Neuronal stem cell (in vitro differentiated cells): ENCODE results near the gene PLEKHH3.
"Not testable (repeated sequence)": the region's sequence is repeated elsewhere in the genome, so short reads cannot be mapped to it uniquely, and the experiment has no call there.

ENCODE experiments used
- DNase-seq: peaks from one replicate; pipeline ENCODE4 v3.0.0-alpha.2; 2013; ENCODE audit warnings: low spot score
- H2AFZ ChIP-seq: one replicate; pipeline ENCODE4 v1.6.1; 2013; ENCODE audit warnings: mild to moderate bottlenecking, low read length, inconsistent platforms
- H2AK5ac ChIP-seq: 2 replicates; pipeline ENCODE4 v1.6.1; 2013; ENCODE audit warnings: low read depth, mild to moderate bottlenecking, inconsistent platforms, low read length, moderate library complexity, mixed read lengths
- H2BK120ac ChIP-seq: 2 replicates; pipeline ENCODE4 v1.6.1; 2013; ENCODE audit warnings: low read depth, mild to moderate bottlenecking, inconsistent platforms, low read length, moderate library complexity, mixed read lengths
- H2BK12ac ChIP-seq: one replicate; pipeline ENCODE4 v1.6.1; 2013; ENCODE audit warnings: low read length, inconsistent platforms
- H2BK15ac ChIP-seq: 2 replicates; pipeline ENCODE4 v1.6.1; 2013; ENCODE audit warnings: mild to moderate bottlenecking, low read length, inconsistent platforms, mixed read lengths
- H2BK5ac ChIP-seq: one replicate; pipeline ENCODE4 v1.6.1; 2013; ENCODE audit warnings: inconsistent platforms, mild to moderate bottlenecking, low read length, moderate library complexity
- H3K14ac ChIP-seq: one replicate; pipeline ENCODE4 v1.6.1; 2013; ENCODE audit warnings: low read length, inconsistent platforms
- H3K18ac ChIP-seq: 2 replicates; pipeline ENCODE4 v1.6.1; 2013; ENCODE audit warnings: low read length, inconsistent platforms
- H3K23ac ChIP-seq: 2 replicates; pipeline ENCODE4 v1.6.1; 2013; ENCODE audit warnings: low read depth, mild to moderate bottlenecking, mixed read lengths, low read length, inconsistent platforms; ENCODE audit not compliant: poor library complexity
- H3K27ac ChIP-seq: replicated peaks from 3 replicates; pipeline ENCODE4 v1.5.1; 2013; ENCODE audit warnings: low read length, inconsistent platforms
- H3K27me3 ChIP-seq, 3 experiments: 2 replicates each; pipeline ENCODE4 v1.6.1; 2013; ENCODE audit warnings: low read length in 3 of 3, mild to moderate bottlenecking in 2 of 3, inconsistent platforms in 1 of 3, low read depth in 1 of 3, mixed read lengths in 1 of 3, moderate library complexity in 1 of 3; ENCODE audit not compliant: control insufficient read depth in 3 of 3, insufficient read depth in 3 of 3
- H3K36me3 ChIP-seq, 2 donors: replicated peaks in 1 of 2; 2 replicates each; pipeline ENCODE4 v1.6.1; 2013; ENCODE audit warnings: low read length in 2 of 2; ENCODE audit not compliant: control insufficient read depth in 2 of 2, insufficient read depth in 2 of 2
- H3K4ac ChIP-seq: 2 replicates; pipeline ENCODE4 v1.6.1; 2013; ENCODE audit warnings: inconsistent platforms, mild to moderate bottlenecking, low read length, moderate library complexity
- H3K4me1 ChIP-seq, 2 donors: 1 replicate in 1 of 2; 2 replicates in 1 of 2; pipeline ENCODE4 v1.6.1; 2013; ENCODE audit warnings: low read length in 2 of 2, low read depth in 1 of 2; ENCODE audit not compliant: control insufficient read depth in 2 of 2, insufficient read depth in 1 of 2
- H3K4me2 ChIP-seq: one replicate; pipeline ENCODE4 v1.6.1; 2013; ENCODE audit warnings: mild to moderate bottlenecking, low read length, inconsistent platforms; ENCODE audit not compliant: insufficient read depth, poor library complexity, severe bottlenecking
- H3K4me3 ChIP-seq, 2 donors: 2 replicates each; pipeline ENCODE4 v1.5.1; 2013; ENCODE audit warnings: low read length in 2 of 2, mild to moderate bottlenecking in 2 of 2, inconsistent platforms in 1 of 2, moderate library complexity in 1 of 2
- H3K79me1 ChIP-seq: one replicate; pipeline ENCODE4 v1.6.1; 2013; ENCODE audit warnings: low read depth, mild to moderate bottlenecking, inconsistent platforms, low read length, moderate library complexity
- H3K9ac ChIP-seq: one replicate; pipeline ENCODE4 v1.6.1; 2013; ENCODE audit warnings: mild to moderate bottlenecking, low read depth, low read length, inconsistent platforms; ENCODE audit not compliant: poor library complexity
- H3K9me3 ChIP-seq, 2 donors: replicated peaks in 1 of 2; 2 replicates each; pipeline versions ENCODE3 to v1.6.1; 2013; ENCODE audit warnings: low read length in 2 of 2, mild to moderate bottlenecking in 2 of 2, inconsistent platforms in 1 of 2, low read depth in 1 of 2, mixed read lengths in 1 of 2, moderate library complexity in 1 of 2; ENCODE audit not compliant: control insufficient read depth in 2 of 2, insufficient read depth in 1 of 2
- H4K8ac ChIP-seq: one replicate; pipeline ENCODE4 v1.6.1; 2013; ENCODE audit warnings: low read depth, mild to moderate bottlenecking, inconsistent platforms, low read length, moderate library complexity
- H4K91ac ChIP-seq: one replicate; pipeline ENCODE4 v1.6.1; 2013; ENCODE audit warnings: low read length, low read depth, mild to moderate bottlenecking, inconsistent platforms; ENCODE audit not compliant: poor library complexity
- WGBS, 2 donors: extraction: QIAGEN DNeasy Blood & Tissue Kit; methylation state at CpG; one replicate each; pipeline ENCODE4 v1.1.7; 2013; ENCODE audit warnings: missing lambda C conversion rate in 2 of 2, mixed read lengths in 1 of 2; ENCODE audit not compliant: insufficient read length in 2 of 2, insufficient replicate concordance in 1 of 2; ENCODE audit errors: extremely low coverage in 2 of 2; 5-methylcytosine and 5-hydroxymethylcytosine counted together

The PLEKHH3 gene

DNA sequence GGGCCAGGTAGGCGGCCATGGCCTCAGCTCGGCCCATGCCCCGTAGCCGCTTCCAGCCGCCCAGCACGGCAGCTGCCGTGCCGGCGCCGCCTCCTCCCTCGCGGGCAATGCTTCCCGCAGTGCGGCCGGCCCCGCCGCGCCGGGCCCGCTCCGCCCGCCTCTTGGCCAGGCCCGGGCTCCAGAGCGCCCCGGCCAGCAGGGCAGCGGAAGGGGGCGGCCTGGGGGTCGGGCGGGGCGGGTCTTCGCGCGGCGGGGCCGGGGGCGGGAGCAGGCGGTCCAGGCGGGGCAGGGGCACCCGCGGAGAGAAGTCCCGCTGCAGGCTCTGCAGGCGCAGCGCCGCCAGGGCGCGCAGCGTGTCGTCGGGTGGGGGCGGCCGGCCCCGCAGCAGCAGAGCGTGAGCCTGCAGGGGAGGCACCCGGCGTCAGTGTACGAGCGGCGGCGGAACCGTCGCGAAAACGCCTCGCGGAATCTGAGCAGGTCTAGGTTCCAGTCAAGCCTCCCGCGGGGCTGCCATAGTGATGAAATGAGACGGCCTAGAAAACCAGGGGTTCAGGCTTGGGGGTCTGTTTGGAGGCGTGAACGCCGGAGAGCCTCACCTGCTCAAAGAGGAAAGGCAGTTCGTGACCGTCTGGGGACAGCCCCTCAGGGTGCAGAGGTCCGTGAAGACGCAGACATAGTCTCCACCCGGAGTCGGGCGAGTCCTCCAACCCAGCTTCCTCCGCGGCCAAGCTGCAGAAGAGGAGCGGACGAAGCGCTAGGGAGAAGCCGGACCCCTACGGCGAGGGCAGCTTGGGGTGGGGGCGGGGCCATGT is 6.6 kb downstream of the PLEKHH3 start:
- Histone ChIP-seq H2BK120ac (no peak overlapping the region), H3K4me2 (peak overlapping the region; percentile 93), H3K9me3 (peaks cover 0 to 2% of the 10 kb centered on the region in 2 donors), H3K23ac (peak overlapping the region; percentile 65), H3K18ac (peak overlapping the region; percentile 95), H3K9ac (peak overlapping the region; percentile 91), H2BK12ac (peak overlapping the region; percentile 41), H4K8ac (peak overlapping the region; percentile 43), H4K91ac (no peak overlapping the region), H2BK15ac (peak overlapping the region; percentile 55), H2AK5ac (peak overlapping the region; percentile 84), H3K4me1 (peaks cover 6 to 31% of the 10 kb centered on the region in 2 donors), H2BK5ac (no peak overlapping the region), H3K4ac (no peak overlapping the region), H3K14ac (no peak overlapping the region), H3K4me3 (peak overlapping the region in 1 of 2 donors; percentile 76), H2AFZ (no peak overlapping the region), H3K36me3 (peaks cover 13 to 80% of the 10 kb centered on the region in 2 donors), H3K27me3 (peaks cover 0 to 46% (median 4%) of the 10 kb centered on the region in 3 experiments), H3K27ac (no peak overlapping the region), H3K79me1 (peaks cover 8% of the 10 kb centered on the region)
- no CpG with 5 or more reads among the region's 87 CpGs for WGBS, 2 donors
- DNase-seq: no peak

DNA sequence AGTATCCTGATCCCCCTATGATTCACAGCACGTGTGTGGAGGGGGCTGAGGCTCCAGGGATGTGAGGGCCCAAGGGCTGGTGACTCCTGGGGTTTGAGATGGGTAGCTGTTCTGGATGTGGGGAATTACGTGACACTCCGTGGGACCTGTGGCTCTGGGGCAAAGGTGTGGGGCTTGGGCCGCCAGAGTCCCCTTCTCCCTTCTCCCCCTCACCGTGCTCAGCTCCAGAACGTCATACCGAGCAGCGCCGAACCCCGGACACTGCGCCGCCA is 7.2 kb downstream of the PLEKHH3 start:
- DNase-seq: no peak
- Histone ChIP-seq H4K91ac (no peak overlapping the region), H2BK5ac (no peak overlapping the region), H3K9ac (peak overlapping the region; percentile 91), H3K4me3 (peak overlapping the region in 1 of 2 donors; percentile 69), H3K27me3 (peaks cover 0 to 40% (median 3%) of the 10 kb centered on the region in 3 experiments), H2AFZ (no peak overlapping the region), H2BK15ac (peak overlapping the region; percentile 55), H3K23ac (no peak overlapping the region), H3K27ac (no peak overlapping the region), H4K8ac (no peak overlapping the region), H3K36me3 (peaks cover 13 to 80% of the 10 kb centered on the region in 2 donors), H3K4me2 (peak overlapping the region; percentile 93), H2BK120ac (no peak overlapping the region), H3K18ac (peak overlapping the region; percentile 95), H2BK12ac (no peak overlapping the region), H3K4ac (no peak overlapping the region), H3K9me3 (peaks cover 0 to 2% of the 10 kb centered on the region in 2 donors), H3K4me1 (peaks cover under 1 to 26% of the 10 kb centered on the region in 2 donors), H3K14ac (no peak overlapping the region), H2AK5ac (peak overlapping the region; percentile 3), H3K79me1 (peaks cover 6% of the 10 kb centered on the region)
- no CpG with 5 or more reads among the region's 12 CpGs for WGBS, 2 donors

DNA sequence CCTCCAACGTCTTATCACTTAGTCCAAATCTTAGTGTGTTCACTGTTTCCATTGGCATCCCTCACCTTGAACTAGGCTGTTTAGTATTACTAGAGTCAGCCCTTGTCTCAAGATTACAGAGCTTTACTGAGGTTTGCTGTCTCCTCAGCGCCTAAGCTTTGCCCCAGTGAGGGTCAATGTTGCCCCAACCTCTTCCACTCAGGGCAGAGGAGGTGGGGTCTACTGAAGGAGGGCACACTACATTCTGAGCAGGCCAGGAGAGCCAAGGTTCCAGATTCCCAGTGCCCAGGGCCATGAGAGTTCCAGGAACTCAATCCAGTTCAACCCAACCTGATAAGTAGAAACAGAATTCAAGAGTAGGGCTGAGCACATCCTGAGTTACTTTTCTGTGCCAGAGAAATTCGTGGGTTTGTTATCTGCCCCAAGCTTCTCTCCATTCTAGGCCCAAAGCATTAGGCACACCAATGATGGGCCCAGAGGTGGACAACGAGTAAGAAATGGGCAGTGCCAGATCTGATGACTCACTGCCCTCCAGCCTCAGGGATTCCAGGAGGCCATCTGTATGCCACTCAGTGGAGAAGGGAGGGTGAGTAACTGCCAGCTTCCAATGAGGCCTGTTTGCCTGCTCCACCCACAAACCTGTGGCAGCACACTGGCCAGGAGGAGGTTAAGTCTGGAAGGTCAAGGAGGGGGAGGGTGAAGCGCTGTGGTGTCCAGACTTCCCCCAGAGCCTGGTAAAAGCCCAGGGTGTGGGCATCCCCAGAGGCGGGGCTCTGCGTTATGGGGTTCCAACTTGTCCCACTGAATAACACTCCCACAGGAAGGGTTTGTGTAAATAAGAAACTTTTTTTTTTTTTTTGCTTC is 9.5 kb downstream of the PLEKHH3 start:
- Histone ChIP-seq H3K27ac (no peak overlapping the region), H3K14ac (no peak overlapping the region), H2BK15ac (no peak overlapping the region), H3K4me3 (no peak overlapping the region), H3K4ac (no peak overlapping the region), H3K23ac (no peak overlapping the region), H4K8ac (no peak overlapping the region), H3K4me2 (no peak overlapping the region), H3K36me3 (peaks cover 8 to 80% of the 10 kb centered on the region in 2 donors), H3K9ac (no peak overlapping the region), H3K27me3 (peaks cover 0 to 19% (median 3%) of the 10 kb centered on the region in 3 experiments), H2BK12ac (no peak overlapping the region), H3K9me3 (peaks cover 0 to 2% of the 10 kb centered on the region in 2 donors), H4K91ac (no peak overlapping the region), H2AK5ac (no peak overlapping the region), H3K79me1 (peaks cover 3% of the 10 kb centered on the region), H3K4me1 (peaks cover 0 to 20% of the 10 kb centered on the region in 2 donors), H2BK120ac (no peak overlapping the region), H3K18ac (no peak overlapping the region), H2AFZ (no peak overlapping the region), H2BK5ac (no peak overlapping the region)
- DNase-seq: no peak
- no CpG with 5 or more reads among the region's 7 CpGs for WGBS, 2 donors

DNA sequence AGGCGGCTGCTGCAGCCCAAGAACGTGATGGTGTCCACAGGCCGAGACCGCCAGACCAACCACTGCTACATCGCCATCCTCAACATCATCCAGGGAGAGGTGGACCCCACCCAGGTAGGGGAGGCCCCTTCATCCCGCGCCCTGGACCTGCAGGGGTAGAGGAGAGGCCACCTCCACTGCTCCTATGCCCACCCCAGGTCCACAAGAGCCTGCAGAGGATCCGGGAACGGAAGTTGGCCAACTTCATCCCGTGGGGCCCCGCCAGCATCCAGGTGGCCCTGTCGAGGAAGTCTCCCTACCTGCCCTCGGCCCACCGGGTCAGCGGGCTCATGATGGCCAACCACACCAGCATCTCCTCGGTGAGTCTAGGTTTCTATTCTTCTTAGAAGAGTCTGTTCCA is 10.7 kb downstream of the PLEKHH3 start:
- not testable (repeated sequence) for H3K9ac ChIP-seq, H3K4me2 ChIP-seq, H3K23ac ChIP-seq, H3K27me3 ChIP-seq, H2AFZ ChIP-seq, H4K8ac ChIP-seq, H4K91ac ChIP-seq, H3K9me3 ChIP-seq, H3K4ac ChIP-seq, H2BK15ac ChIP-seq, H2BK12ac ChIP-seq, H3K4me3 ChIP-seq, H2BK5ac ChIP-seq, H3K18ac ChIP-seq, H2AK5ac ChIP-seq, DNase-seq, H3K14ac ChIP-seq, H3K27ac ChIP-seq, H3K79me1 ChIP-seq, H2BK120ac ChIP-seq
- Histone ChIP-seq H3K4me1 (peaks cover 0 to 15% of the 10 kb centered on the region in 2 donors), H3K36me3 (peaks cover 8 to 80% of the 10 kb centered on the region in 2 donors)
- no CpG with 5 or more reads among the region's 16 CpGs for WGBS, 2 donors
